Ammon's horn (tissue), 1 donor: ENCODE data around the gene TAGLN.

Experiments used
- DNase-seq: peaks from one replicate; pipeline ENCODE4 v3.0.0-alpha.2; 2016; ENCODE audit warnings: low spot score

The TAGLN gene

GRCh38 chr11:117214404-117215110, 15.4 kb downstream of the TAGLN start:
- DNase-seq: no peak

- DNase-seq: no peak
Observed at GRCh38 chr11:117217141-117218084, 18.2 kb downstream of the TAGLN start.

DNA sequence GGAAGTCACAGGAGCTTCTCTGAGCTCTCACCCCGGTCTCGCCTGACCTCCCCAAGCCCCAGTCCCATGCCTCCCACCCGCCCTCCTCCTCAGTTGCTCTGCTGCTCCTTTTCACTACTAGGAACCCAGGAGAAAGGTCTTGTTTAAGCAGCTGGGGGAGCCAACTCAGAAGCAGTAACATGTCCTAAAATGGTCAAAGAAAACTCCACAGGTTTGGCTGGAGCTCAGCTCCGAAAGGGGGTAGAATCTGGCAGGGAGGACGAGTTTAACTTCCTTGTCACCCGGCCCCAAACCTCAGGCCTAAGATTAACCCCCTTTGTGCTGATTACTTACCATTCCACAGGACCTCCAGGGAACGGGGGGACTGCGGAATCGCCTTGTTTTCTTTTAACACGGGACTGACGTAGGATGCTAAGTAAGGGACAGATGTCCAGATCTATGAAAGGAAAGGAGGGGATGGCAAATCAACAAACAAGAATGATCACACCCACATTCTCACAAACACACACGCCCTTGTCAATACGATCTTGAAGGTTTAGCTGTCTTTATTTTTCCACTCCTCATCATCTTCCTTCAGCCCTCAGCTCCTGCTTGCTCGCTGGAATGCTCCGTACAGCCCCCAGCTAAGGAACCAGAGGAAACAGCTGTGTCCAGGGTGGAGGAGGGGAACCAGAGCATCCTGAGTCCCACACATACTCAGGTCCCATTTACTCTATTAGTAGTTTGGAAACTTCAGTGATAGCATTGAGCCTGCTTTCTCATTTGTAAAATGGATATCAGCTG, 19.2 kb downstream of the TAGLN start:
- DNase-seq: no peak

GRCh38 chr11:117219001-117219400, 19.8 kb downstream of the TAGLN start:
- DNase-seq: no peak

GRCh38 chr11:117219455-117219854, 20.3 kb downstream of the TAGLN start:
- no peak for DNase-seq

- DNase-seq: no peak
Observed at GRCh38 chr11:117219995-117220394, 20.8 kb downstream of the TAGLN start.

GRCh38 chr11:117220568-117220967, 21.4 kb downstream of the TAGLN start:
- DNase-seq: peak; percentile 79

DNA sequence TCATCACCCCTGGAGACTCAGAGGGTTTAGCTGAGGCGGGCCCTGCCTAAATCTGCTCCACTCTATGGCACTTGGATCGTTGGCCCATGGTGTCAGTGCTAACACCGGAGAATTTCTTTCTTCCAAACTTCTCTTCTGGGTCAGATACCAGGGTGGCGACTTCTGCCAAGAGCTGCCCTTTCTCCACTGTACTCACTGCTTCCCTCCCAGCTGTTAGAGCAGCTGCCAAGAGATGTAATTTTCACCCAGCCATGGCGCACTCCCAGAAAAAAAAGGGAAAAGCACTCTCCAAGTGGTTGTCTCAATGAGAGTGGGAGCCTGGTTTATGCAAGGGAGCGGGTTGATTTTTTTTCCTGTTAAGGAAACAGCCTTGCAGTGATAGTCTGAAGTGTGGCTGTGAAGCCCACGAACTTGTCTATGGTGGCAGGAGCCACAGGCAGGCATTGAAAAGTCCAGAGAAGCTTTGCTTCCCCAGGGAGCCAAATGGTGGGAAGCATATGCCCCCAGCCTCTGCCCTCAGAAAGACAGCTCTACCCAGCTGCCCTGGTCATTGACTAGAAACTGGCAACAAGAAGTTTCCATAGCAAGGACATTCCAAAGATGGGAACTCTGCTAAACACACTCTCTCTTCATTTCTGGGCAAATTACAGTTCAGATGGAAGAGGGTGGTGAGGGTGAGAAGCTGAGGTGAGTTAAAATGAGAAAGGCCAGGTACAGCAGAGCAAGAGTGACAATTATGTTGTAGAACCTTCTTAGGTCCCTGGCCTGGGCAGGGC, 22.0 kb downstream of the TAGLN start:
- DNase-seq: peak; percentile 31

DNA sequence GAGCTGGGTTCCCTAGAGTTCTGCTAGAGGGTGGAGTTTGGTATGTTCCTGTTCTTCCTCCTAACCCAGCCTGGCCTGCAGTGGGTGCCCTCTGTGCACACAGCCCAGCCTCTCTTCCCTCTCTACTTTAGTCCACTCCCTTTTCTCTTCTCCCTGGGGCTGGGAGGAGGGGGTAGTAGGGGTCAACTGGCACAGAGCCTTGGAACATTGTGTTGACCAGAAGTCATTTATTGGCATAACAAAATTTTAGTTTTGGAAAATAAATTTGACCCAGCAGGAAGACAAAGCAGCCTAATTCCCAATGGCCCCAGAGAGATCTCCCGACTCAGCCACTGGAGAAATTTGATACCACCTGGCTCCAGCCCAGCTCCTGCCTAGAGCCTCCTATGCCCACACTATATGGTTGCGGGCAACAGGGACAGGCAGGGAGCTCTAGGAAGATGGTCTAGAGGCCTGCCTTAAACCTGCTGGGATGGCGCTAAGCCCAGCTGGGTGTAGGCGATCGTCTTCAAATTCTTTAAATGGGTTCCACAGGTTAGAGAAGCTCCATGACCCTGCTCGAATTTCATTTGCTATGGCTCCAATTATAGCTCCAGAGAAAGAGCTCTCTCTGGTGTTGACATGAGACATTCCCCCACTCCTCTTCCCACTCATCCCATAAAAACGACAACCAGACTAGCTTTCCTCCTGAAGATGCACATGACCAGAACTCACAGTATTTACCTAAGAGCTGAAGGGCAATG, 22.8 kb downstream of the TAGLN start:
- DNase-seq: no peak

- no peak for DNase-seq
Observed at GRCh38 chr11:117222991-117223740, 24.0 kb downstream of the TAGLN start.

DNA sequence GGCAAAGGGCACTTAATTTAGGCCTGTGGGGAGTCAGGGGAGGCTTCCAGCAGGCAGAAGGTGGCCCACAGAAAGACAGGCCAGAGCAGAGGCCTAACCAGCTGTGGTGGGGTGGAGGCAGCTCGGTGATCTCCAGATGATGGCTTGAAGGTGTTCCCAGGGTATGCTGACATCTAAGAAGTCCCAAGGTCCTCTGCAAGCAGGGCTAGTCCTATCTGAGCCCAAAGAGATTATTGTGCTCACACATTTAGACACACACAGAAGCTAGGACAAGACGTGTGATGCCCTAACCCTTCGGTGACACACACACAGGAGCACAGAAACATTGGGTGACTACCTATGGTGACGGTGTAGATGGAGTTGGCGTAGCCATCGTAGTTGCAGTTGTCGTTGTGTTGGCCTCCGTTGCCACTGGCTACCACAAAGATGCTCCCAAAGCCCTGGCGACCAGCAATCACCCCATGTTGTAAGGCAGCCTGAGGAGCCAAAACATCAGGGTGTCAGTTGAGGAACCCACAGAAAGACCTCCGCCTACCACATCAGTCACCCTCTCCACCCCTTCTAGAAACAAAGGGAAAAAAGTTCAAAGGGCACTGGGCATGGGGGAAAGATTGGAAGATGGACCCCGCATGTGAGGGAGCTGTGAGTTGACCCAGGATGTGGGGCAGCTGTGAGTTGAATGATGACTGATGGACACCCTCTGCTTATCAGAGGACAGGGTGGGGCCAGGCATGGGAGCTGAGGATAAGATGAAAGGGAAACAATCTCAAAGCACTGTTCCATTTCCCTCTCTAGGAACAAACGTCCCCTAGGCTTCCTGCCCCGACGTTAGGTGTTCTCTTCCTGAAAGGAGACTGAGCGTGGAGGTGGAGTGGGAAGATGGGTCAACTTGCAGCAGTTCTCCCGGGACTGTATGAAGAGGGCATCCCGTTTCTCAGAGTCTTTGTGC, 24.8 kb downstream of the TAGLN start:
- DNase-seq: no peak

DNA sequence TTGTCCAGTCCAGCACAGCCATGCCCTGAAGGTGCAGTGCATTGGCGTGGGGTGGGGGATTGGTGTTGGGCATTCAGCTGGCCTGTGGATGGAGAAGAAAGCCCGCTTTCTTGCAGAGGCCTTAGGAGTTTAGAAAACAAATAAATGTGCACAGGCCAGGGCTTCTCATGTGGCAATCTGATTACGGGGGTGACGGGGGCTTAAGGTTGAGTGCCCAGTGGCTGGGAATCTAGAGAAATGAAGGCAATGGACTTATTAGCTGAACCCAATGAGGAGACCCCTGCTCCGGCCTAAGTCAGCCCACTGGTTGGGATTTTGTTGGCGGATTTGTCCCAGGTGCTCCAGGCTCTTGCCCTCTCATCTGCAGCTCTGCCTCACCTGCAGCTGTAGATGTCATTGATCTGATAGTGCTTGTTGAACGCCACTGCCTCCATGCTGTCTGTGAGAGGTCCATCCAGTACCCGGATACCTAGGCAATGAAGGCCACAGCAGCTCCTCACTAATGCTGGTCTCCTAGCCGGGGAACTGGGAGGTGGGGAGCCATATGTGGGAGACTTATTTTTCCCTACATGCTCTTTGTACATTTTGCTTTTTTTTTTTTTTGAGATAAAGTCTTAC, 26.5 kb downstream of the TAGLN start:
- no peak for DNase-seq

GRCh38 chr11:117226388-117227385, 27.5 kb downstream of the TAGLN start:
- peak; percentile 93 for DNase-seq

- DNase-seq: no peak
Observed at GRCh38 chr11:117228091-117228490, 28.9 kb downstream of the TAGLN start.

DNA sequence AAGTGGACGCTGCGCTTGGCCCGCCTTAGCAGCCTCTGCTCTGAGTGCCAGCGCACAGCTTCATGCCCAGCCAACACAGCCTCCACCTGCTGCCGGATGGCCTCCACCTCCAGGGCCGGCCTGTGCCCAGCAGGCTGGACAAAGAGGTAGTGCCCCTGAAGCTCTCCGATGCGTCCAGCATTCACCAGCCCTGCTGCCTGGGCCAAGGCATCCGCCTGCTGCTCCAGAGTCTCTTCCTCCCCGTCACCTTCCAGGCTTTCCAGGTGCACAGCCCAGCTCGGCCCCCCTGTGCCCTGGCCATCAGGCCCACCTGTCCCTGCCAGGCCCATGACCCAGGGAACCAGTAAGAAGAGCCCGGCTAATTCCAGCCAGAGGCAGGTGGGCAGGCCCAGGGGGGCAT, 30.2 kb downstream of the TAGLN start:
- DNase-seq: no peak

DNA sequence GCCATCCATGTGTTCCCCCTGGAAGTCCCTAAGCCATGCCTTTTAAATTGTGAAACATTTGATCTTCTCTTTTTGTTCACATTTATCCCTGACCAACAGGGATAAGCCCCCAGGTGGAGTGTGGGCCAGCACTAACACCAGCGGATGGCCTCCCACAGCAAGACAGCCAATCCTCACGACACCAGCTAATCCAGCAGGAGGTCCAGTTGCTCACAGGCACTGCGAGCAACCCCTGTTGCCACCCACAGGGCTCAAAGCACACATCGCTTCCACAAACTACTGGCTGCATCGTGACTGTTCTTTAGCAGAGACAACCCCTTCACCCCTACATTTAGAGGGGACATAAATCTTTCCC, 30.7 kb downstream of the TAGLN start:
- no peak for DNase-seq

DNA sequence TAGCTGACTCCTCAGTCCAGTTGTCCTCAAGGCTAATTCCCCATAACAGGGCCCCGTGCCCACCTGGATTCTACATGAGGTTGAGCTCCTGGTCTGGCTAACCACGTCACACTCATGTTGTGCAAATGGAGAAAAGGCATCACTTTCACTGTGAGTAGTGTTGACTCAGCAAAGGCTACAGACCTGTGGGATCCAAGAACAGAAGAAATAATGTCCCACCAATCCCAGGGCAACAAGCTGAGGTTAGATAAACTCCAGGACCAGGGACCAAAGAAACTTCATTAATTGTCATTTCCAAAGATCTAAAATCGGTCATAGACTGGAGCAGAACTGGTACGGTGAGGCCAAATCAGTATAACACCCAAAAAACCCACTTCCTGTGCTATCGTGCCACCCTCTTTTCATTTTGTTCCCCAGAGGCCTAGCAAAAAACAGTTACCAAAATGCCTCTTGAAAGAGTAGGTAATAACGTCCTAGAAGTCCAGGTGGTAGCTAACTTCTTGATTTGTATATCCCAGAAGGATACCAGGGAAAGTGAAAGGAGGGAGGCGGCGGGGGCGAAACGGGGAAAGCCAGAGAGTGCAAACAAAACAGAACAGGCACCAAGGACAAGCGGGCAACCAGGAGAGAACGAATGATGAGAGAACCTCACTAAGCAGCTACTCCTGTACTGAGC, 31.3 kb downstream of the TAGLN start:
- DNase-seq: no peak
